A673 (cell line): ENCODE data around the gene CEND1. TPM values are rescaled to one million over a fixed set of nuclear protein-coding genes. Genes with fewer than 3 reads are reported as not detected.

ENCODE experiments used
- BruUV-seq: library from RNA; stranded (reverse); fragments of 400-500 nt; replicated peaks from 2 replicates; lab custom pipeline; 2021; lab: Mats Ljungman, UMichigan
- CTCF ChIA-PET: fragments of 300-600 bp; sonication (Branson Sonifier 250); formaldehyde crosslinking; loops from one replicate; lab custom pipeline; 2022; ENCODE audit warnings: antibody characterized with exemption; lab: Charles Lee
- POLR2A ChIA-PET: fragments of 300-600 bp; sonication (Branson Sonifier 250); formaldehyde crosslinking; loops from one replicate; lab custom pipeline; 2022; ENCODE audit warnings: antibody characterized with exemption; ENCODE audit not compliant: low non-redundant PET; lab: Charles Lee
- DNase-seq: peaks from one replicate; pipeline ENCODE4 v3.0.0-alpha.2; 2015; ENCODE audit warnings: low spot score
- H3K27ac ChIP-seq: fragments of 200-600 bp; sonication (generic); 2 replicates; pipeline ENCODE4 v1.5.1; 2016; ENCODE audit warnings: mixed run types, low read depth, mild to moderate bottlenecking, mixed read lengths, antibody characterized with exemption, low read length; ENCODE audit not compliant: poor library complexity, severe bottlenecking
- H3K27me3 ChIP-seq: fragments of 200-600 bp; sonication (generic); replicated peaks from 2 replicates; pipeline ENCODE4 v1.6.1; 2017; ENCODE audit warnings: mixed run types, low read depth, mild to moderate bottlenecking, mixed read lengths, antibody characterized with exemption, low read length; ENCODE audit not compliant: insufficient read depth, poor library complexity
- H3K36me3 ChIP-seq: fragments of 200-600 bp; sonication (generic); 2 replicates; pipeline ENCODE4 v1.6.1; 2016; ENCODE audit warnings: mixed run types, mild to moderate bottlenecking, mixed read lengths, antibody characterized with exemption, low read length; ENCODE audit not compliant: insufficient read depth, poor library complexity, severe bottlenecking
- H3K4me1 ChIP-seq: fragments of 200-600 bp; sonication (generic); 2 replicates; pipeline ENCODE4 v1.6.1; 2017; ENCODE audit warnings: mixed run types, mild to moderate bottlenecking, mixed read lengths, antibody characterized with exemption, low read length; ENCODE audit not compliant: insufficient read depth, poor library complexity, severe bottlenecking
- H3K4me3 ChIP-seq: fragments of 200-600 bp; sonication (generic); 2 replicates; pipeline ENCODE4 v1.5.1; 2016; ENCODE audit warnings: low read depth, mixed run types, mild to moderate bottlenecking, mixed read lengths, low read length; ENCODE audit not compliant: poor library complexity, severe bottlenecking
- H3K9me3 ChIP-seq: fragments of 200-600 bp; sonication (generic); 2 replicates; pipeline ENCODE4 v1.6.1; 2016; ENCODE audit warnings: mixed run types, low read depth, mild to moderate bottlenecking, mixed read lengths, antibody characterized with exemption, low read length; ENCODE audit not compliant: poor library complexity, severe bottlenecking
- CTCF ChIP-seq: fragments of 300-800, 200-600 bp; sonication (generic); conservative IDR thresholded peaks from 2 replicates; pipeline ENCODE4 v1.5.1; 2017; ENCODE audit warnings: low read depth, mild to moderate bottlenecking, antibody characterized with exemption, low read length, moderate library complexity, mixed read lengths
- EZH2 ChIP-seq: fragments of 200-600 bp; sonication (generic); IDR thresholded peaks from 2 replicates; pipeline ENCODE4 v1.6.1; 2017; ENCODE audit warnings: borderline replicate concordance, low read depth, mild to moderate bottlenecking, mixed read lengths, antibody characterized with exemption, low read length; ENCODE audit not compliant: poor library complexity, severe bottlenecking
- intact Hi-C: fragments of 100-400 bp; cut with micrococcal nuclease; formaldehyde crosslinking; loops from one replicate; pipeline ENCODE4 v1.10.0; 2022; ENCODE audit not compliant: unreplicated experiment
- total RNA-seq: library from RNA; stranded (reverse); gene quantifications from 2 replicates; pipeline ENCODE4 v1.2.3, GENCODE V29; 2021

Gene CEND1
- total RNA-seq, 1 experiment from 2014 or later: 0.52 TPM

GRCh38 chr11:746289-747157 lies 43.4 kb downstream of the CEND1 start:
- CTCF ChIA-PET: interaction anchor here (0.7 kb wide), 1 partner anchor 34 kb away, joined by 3 read pairs; no protein-coding TSS in a partner anchor
- Histone ChIP-seq H3K4me1 (no peaks in the 10 kb centered on the region), H3K9me3 (no peaks in the 10 kb centered on the region), H3K27me3 (no peaks in the 10 kb centered on the region), H3K27ac (peak overlapping the region; percentile 90), H3K4me3 (peak overlapping the region; percentile 95), H3K36me3 (no peaks in the 10 kb centered on the region)
- POLR2A ChIA-PET: no interaction called here
- BruUV-seq: no TSS peak
- TF ChIP-seq CTCF (no peak), EZH2 (no peak)
- intact Hi-C loops: no loop called here
- DNase-seq: peak; percentile 66

- Histone ChIP-seq H3K4me3 (no peak overlapping the region), H3K27me3 (no peaks in the 10 kb centered on the region), H3K9me3 (no peaks in the 10 kb centered on the region), H3K36me3 (no peaks in the 10 kb centered on the region), H3K4me1 (no peaks in the 10 kb centered on the region), H3K27ac (no peak overlapping the region)
- no TSS peak for BruUV-seq
- intact Hi-C loops: no loop called here
- TF ChIP-seq CTCF: no peak
- TF ChIP-seq EZH2: no peak
- ChIA-PET CTCF (no interaction called here), POLR2A (no interaction called here)
- no peak for DNase-seq
These were observed 44.5 kb downstream of the CEND1 start for GRCh38 chr11:745428-745827.

GRCh38 chr11:742571-743201 lies 47.2 kb downstream of the CEND1 start:
- no TSS peak for BruUV-seq
- intact Hi-C loops: no loop called here
- TF ChIP-seq EZH2 (no peak), CTCF (no peak)
- Histone ChIP-seq H3K4me3 (no peak overlapping the region), H3K9me3 (no peaks in the 10 kb centered on the region), H3K4me1 (no peaks in the 10 kb centered on the region), H3K36me3 (no peaks in the 10 kb centered on the region), H3K27ac (no peak overlapping the region), H3K27me3 (no peaks in the 10 kb centered on the region)
- ChIA-PET POLR2A (no interaction called here), CTCF (no interaction called here)
- DNase-seq: no peak
